HCT116 (cell line): ENCODE results near the gene FHIT.

Experiments used
- ELF1 ChIP-seq: IDR thresholded peaks from 2 replicates; pipeline ENCODE4 v1.6.1; 2012; ENCODE audit warnings: low read depth, borderline replicate concordance
- EZH2 ChIP-seq: fragments of 200-600 bp; sonication (generic); IDR thresholded peaks from 2 replicates; pipeline ENCODE4 v1.6.1; 2017; ENCODE audit warnings: antibody characterized with exemption, mixed run types
- EZH2phosphoT487 ChIP-seq: fragments of 200-600 bp; IDR thresholded peaks from 2 replicates; pipeline ENCODE4 v1.6.1; 2018; ENCODE audit warnings: antibody characterized with exemption, borderline replicate concordance
- POLR2A ChIP-seq: IDR thresholded peaks from 2 replicates; pipeline ENCODE4 v1.7.0; 2011; ENCODE audit warnings: borderline replicate concordance; ENCODE audit not compliant: insufficient read depth, insufficient read length; ENCODE audit errors: extremely low read depth
- SIN3A ChIP-seq: IDR thresholded peaks from 2 replicates; pipeline ENCODE4 v1.6.1; 2012; ENCODE audit warnings: low read depth
- YY1 ChIP-seq: IDR thresholded peaks from 2 replicates; pipeline ENCODE4 v1.6.1; 2011; ENCODE audit warnings: low read length, low read depth, moderate library complexity, mild to moderate bottlenecking; ENCODE audit not compliant: insufficient replicate concordance; ENCODE audit errors: extremely low read depth
- TF ChIP-seq, protein P1 (sequence below), 3 experiments: fragments of 200-600 bp in 1 of 3; sonication (generic) in 1 of 3; IDR thresholded peaks in 2 of 3; conservative IDR thresholded peaks in 1 of 3; 2 replicates each; pipeline ENCODE4 v1.5.1; 2012 to 2017; ENCODE audit warnings: low read depth in 2 of 3, low read length in 2 of 3, antibody characterized with exemption in 1 of 3, borderline replicate concordance in 1 of 3, control low read depth in 1 of 3, mild to moderate bottlenecking in 1 of 3, mixed read lengths in 1 of 3, mixed run types in 1 of 3, moderate library complexity in 1 of 3; ENCODE audit not compliant: insufficient read depth in 1 of 3
- TF ChIP-seq, protein P2 (sequence below): IDR thresholded peaks from 2 replicates; pipeline ENCODE4 v1.6.1; 2012; ENCODE audit warnings: low read depth
- TF ChIP-seq, protein P3 (sequence below): IDR thresholded peaks from 2 replicates; pipeline ENCODE4 v1.6.1; 2012

GRCh38 chr3:59758672-59759071 lies 1492.6 kb downstream of the FHIT start:
- TF ChIP-seq, protein P1, sequence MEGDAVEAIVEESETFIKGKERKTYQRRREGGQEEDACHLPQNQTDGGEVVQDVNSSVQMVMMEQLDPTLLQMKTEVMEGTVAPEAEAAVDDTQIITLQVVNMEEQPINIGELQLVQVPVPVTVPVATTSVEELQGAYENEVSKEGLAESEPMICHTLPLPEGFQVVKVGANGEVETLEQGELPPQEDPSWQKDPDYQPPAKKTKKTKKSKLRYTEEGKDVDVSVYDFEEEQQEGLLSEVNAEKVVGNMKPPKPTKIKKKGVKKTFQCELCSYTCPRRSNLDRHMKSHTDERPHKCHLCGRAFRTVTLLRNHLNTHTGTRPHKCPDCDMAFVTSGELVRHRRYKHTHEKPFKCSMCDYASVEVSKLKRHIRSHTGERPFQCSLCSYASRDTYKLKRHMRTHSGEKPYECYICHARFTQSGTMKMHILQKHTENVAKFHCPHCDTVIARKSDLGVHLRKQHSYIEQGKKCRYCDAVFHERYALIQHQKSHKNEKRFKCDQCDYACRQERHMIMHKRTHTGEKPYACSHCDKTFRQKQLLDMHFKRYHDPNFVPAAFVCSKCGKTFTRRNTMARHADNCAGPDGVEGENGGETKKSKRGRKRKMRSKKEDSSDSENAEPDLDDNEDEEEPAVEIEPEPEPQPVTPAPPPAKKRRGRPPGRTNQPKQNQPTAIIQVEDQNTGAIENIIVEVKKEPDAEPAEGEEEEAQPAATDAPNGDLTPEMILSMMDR (IDR thresholded peaks at IDR 0.05 in 2 of 3, conservative IDR thresholded peaks at IDR 0.05 in 1 of 3; ENCODE audit: borderline replicate concordance in 1 of 3, insufficient read depth in 1 of 3, low read depth in 2 of 3, low read length in 2 of 3) = no peak
- TF ChIP-seq EZH2phosphoT487 (no peak), POLR2A (no peak), EZH2 (no peak), ELF1 (no peak), SIN3A (no peak), YY1 (no peak)
- TF ChIP-seq, protein P2, sequence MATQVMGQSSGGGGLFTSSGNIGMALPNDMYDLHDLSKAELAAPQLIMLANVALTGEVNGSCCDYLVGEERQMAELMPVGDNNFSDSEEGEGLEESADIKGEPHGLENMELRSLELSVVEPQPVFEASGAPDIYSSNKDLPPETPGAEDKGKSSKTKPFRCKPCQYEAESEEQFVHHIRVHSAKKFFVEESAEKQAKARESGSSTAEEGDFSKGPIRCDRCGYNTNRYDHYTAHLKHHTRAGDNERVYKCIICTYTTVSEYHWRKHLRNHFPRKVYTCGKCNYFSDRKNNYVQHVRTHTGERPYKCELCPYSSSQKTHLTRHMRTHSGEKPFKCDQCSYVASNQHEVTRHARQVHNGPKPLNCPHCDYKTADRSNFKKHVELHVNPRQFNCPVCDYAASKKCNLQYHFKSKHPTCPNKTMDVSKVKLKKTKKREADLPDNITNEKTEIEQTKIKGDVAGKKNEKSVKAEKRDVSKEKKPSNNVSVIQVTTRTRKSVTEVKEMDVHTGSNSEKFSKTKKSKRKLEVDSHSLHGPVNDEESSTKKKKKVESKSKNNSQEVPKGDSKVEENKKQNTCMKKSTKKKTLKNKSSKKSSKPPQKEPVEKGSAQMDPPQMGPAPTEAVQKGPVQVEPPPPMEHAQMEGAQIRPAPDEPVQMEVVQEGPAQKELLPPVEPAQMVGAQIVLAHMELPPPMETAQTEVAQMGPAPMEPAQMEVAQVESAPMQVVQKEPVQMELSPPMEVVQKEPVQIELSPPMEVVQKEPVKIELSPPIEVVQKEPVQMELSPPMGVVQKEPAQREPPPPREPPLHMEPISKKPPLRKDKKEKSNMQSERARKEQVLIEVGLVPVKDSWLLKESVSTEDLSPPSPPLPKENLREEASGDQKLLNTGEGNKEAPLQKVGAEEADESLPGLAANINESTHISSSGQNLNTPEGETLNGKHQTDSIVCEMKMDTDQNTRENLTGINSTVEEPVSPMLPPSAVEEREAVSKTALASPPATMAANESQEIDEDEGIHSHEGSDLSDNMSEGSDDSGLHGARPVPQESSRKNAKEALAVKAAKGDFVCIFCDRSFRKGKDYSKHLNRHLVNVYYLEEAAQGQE = no peak
- TF ChIP-seq, protein P3, sequence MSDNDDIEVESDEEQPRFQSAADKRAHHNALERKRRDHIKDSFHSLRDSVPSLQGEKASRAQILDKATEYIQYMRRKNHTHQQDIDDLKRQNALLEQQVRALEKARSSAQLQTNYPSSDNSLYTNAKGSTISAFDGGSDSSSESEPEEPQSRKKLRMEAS = no peak
